HEK293T (cell line): ENCODE data around the gene RNF144A.

Source experiments
- CTCF ChIA-PET: fragments of 350-600 bp; formaldehyde crosslinking; extraction: SDS; loops from one replicate; lab custom pipeline; 2021; ENCODE audit warnings: antibody characterized with exemption, inconsistent platforms; lab: Yijun Ruan, JAX
- POLR2A ChIA-PET: fragments of 350-600 bp; formaldehyde crosslinking; extraction: SDS; loops from one replicate; lab custom pipeline; 2020; ENCODE audit warnings: antibody characterized with exemption, inconsistent platforms; lab: Yijun Ruan, JAX
- DNase-seq: peaks from one replicate; pipeline ENCODE4 v3.0.0; 2012; ENCODE audit warnings: mixed read lengths; ENCODE audit errors: extremely low spot score
- BHLHE40 ChIP-seq: fragments of 450-650 bp; IDR thresholded peaks from 2 replicates; pipeline ENCODE4 v1.6.1; 2016; ENCODE audit warnings: mild to moderate bottlenecking, moderate library complexity, borderline replicate concordance
- CTBP1 ChIP-seq: fragments of 450-650 bp; IDR thresholded peaks from 2 replicates; pipeline ENCODE4 v1.6.1; 2016; ENCODE audit warnings: borderline replicate concordance
- ELF4 ChIP-seq: fragments of 450-650 bp; IDR thresholded peaks from 2 replicates; pipeline ENCODE4 v1.6.1; 2017; ENCODE audit warnings: antibody characterized with exemption
- FOXA1 ChIP-seq: fragments of 450-650 bp; IDR thresholded peaks from 2 replicates; pipeline ENCODE4 v1.6.1; 2016; ENCODE audit warnings: mild to moderate bottlenecking
- FOXK2 ChIP-seq: fragments of 450-650 bp; IDR thresholded peaks from 2 replicates; pipeline ENCODE4 v1.6.1; 2016; ENCODE audit warnings: mild to moderate bottlenecking
- FOXM1 ChIP-seq: fragments of 450-650 bp; IDR thresholded peaks from 2 replicates; pipeline ENCODE4 v1.6.1; 2017; ENCODE audit warnings: mild to moderate bottlenecking, borderline replicate concordance
- HDGF ChIP-seq: fragments of 450-650 bp; IDR thresholded peaks from 2 replicates; pipeline ENCODE4 v1.6.1; 2017; ENCODE audit warnings: antibody characterized with exemption, borderline replicate concordance
- L3MBTL2 ChIP-seq: fragments of 450-650 bp; conservative IDR thresholded peaks from 2 replicates; pipeline ENCODE4 v1.6.1; 2016; ENCODE audit warnings: mild to moderate bottlenecking
- LEF1 ChIP-seq: fragments of 450-650 bp; IDR thresholded peaks from 2 replicates; pipeline ENCODE4 v1.6.1; 2017; ENCODE audit warnings: mild to moderate bottlenecking, borderline replicate concordance
- NFRKB ChIP-seq: fragments of 450-650 bp; IDR thresholded peaks from 2 replicates; pipeline ENCODE4 v1.6.1; 2016; ENCODE audit warnings: mild to moderate bottlenecking, moderate library complexity
- PKNOX1 ChIP-seq: fragments of 450-650 bp; IDR thresholded peaks from 2 replicates; pipeline ENCODE4 v1.6.1; 2016
- SP1 ChIP-seq: fragments of 450-650 bp; IDR thresholded peaks from 2 replicates; pipeline ENCODE4 v1.6.1; 2017
- SUZ12 ChIP-seq: fragments of 450-650 bp; IDR thresholded peaks from 2 replicates; pipeline ENCODE4 v1.6.1; 2016; ENCODE audit warnings: mild to moderate bottlenecking
- TARDBP ChIP-seq: fragments of 450-650 bp; IDR thresholded peaks from 2 replicates; pipeline ENCODE4 v1.6.1; 2016
- ZNF384 ChIP-seq: fragments of 450-650 bp; IDR thresholded peaks from 2 replicates; pipeline ENCODE4 v1.6.1; 2016

RNF144A gene

GRCh38 chr2:6955511-6956136 lies 38.4 kb downstream of the RNF144A start:
- TF ChIP-seq CTBP1 (no peak), TARDBP (no peak), NFRKB (no peak), ELF4 (no peak), L3MBTL2 (no peak), LEF1 (no peak), FOXM1 (no peak), PKNOX1 (no peak), BHLHE40 (no peak), FOXK2 (no peak), SP1 (no peak), ZNF384 (no peak)
- CTCF ChIA-PET: no interaction called here
- POLR2A ChIA-PET: no interaction called here
- DNase-seq: no peak

- ChIA-PET CTCF (no interaction called here), POLR2A (no interaction called here)
- TF ChIP-seq LEF1 (no peak), FOXA1 (no peak), L3MBTL2 (no peak), BHLHE40 (no peak)
- no peak for DNase-seq
These were observed 39.4 kb downstream of the RNF144A start for GRCh38 chr2:6956566-6956965.

GRCh38 chr2:6957031-6957714 lies 40.0 kb downstream of the RNF144A start:
- ChIA-PET POLR2A (no interaction called here), CTCF (interaction anchor here (0.6 kb wide), 1 partner anchor 620 kb away, joined by 3 read pairs; no protein-coding TSS in a partner anchor)
- TF ChIP-seq ELF4: no peak
- TF ChIP-seq TARDBP: no peak
- DNase-seq: no peak

GRCh38 chr2:6957910-6958615 lies 40.9 kb downstream of the RNF144A start:
- ChIA-PET CTCF (no interaction called here), POLR2A (no interaction called here)
- no peak for TF ChIP-seq SP1
- no peak for TF ChIP-seq SUZ12
- TF ChIP-seq HDGF: no peak
- no peak for TF ChIP-seq TARDBP
- no peak for TF ChIP-seq ELF4
- TF ChIP-seq BHLHE40: no peak
- TF ChIP-seq FOXM1: no peak
- TF ChIP-seq FOXA1: no peak
- no peak for TF ChIP-seq PKNOX1
- no peak for TF ChIP-seq L3MBTL2
- DNase-seq: no peak

GRCh38 chr2:6958616-6959235 lies 41.5 kb downstream of the RNF144A start:
- ChIA-PET POLR2A (no interaction called here), CTCF (no interaction called here)
- TF ChIP-seq SUZ12: no peak
- no peak for DNase-seq

- TF ChIP-seq TARDBP: no peak
- TF ChIP-seq BHLHE40: no peak
- POLR2A ChIA-PET: no interaction called here
- CTCF ChIA-PET: no interaction called here
- no peak for DNase-seq
These were observed 42.5 kb downstream of the RNF144A start for GRCh38 chr2:6959751-6960150.

- no peak for DNase-seq
- ChIA-PET POLR2A (no interaction called here), CTCF (no interaction called here)
- no peak for TF ChIP-seq LEF1
- TF ChIP-seq SUZ12: no peak
- no peak for TF ChIP-seq ELF4
- TF ChIP-seq HDGF: no peak
- no peak for TF ChIP-seq FOXM1
- no peak for TF ChIP-seq NFRKB
- no peak for TF ChIP-seq SP1
- TF ChIP-seq CTBP1: no peak
- TF ChIP-seq ZNF384: no peak
- TF ChIP-seq BHLHE40: no peak
- no peak for TF ChIP-seq PKNOX1
- no peak for TF ChIP-seq FOXA1
- no peak for TF ChIP-seq L3MBTL2
These were observed 43.4 kb downstream of the RNF144A start for GRCh38 chr2:6960659-6961058.
